Lung microvascular endothelial cell (primary cell): Measurements from ENCODE around the gene ELF3. TPM values are rescaled to one million over a fixed set of nuclear protein-coding genes. Genes with fewer than 3 reads are reported as not detected.
A peak's percentile ranks its signal among the peaks of the same experiment; 100 is the strongest.
"Not testable (repeated sequence)": the region's sequence is repeated elsewhere in the genome, so short reads cannot be mapped to it uniquely, and the experiment has no call there.

Experiments used
- DNase-seq, 2 donors: peaks; one replicate each; pipeline versions ENCODE4 v3.0.0 to v3.0.0-alpha.2; 2010; ENCODE audit warnings: low read depth in 2 of 2
- total RNA-seq: library from RNA; depleted of rRNA; stranded (reverse); fragments of >200 nt; gene quantifications from 2 replicates; pipeline ENCODE4 v1.2.1, GENCODE V29; 2014

Gene ELF3
- total RNA-seq, result under 0.01 TPM in 1 of 2 replicates, not detected in the other

DNA sequence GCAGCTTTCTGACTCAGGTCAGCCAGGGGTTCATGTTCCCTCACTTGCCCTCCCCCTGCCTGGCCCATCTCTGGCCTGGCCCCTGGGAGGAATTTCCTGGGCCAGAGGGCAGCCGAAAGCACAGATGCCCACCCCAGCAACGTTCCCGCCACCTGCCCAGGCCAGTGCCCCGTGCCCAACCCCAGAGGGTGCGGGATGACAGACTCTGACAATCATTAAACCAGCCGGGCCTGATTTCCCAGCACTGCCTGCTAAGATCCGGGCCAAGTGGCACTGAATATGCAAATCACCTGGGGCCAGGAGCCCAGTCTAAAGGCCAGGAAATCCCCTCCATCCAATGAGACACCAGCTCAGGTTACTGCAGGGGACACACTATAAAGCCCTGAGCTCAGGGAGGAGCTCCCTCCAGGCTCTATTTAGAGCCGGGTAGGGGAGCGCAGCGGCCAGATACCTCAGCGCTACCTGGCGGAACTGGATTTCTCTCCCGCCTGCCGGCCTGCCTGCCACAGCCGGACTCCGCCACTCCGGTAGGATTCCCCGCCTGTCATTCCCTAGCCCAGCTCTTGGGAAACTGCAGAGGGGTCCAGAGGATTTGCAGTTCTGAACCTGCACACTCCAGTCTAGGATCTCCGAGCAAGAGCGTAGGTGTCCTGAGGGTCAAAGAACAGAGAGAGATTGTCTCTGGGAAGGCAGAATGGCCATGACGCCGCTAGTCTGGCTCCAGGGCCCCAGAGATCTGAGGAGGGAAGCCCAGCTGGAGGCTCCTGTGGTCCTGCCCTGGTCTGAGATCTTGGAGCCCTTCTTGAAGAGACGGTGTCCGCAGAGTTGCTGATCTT is at the start of gene ELF3:
Gene ELF3, plus strand, starts transcription at position 408 of the 836 bp plus-strand sequence. CDS start 550 bp downstream, outside the sequence.
- no peak for DNase-seq

DNA sequence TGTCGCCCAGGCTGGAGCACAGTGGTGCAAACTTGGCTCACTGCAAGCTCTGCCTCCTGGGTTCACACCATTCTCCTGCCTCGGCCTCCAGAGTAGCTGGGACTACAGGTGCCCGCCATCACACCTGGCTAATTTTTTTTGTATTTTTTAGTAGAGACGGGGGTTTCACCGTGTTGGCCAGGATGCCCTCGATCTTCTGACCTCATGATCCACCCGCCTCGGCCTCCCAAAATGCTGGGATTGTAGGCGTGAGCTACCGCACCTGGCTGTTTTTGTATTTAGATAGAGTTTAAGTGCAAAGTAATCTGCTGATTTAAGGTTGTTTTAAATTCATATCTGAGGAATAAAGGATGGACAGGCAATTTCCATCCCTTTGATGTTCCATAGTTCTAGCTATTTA is 48.0 kb upstream of the ELF3 start:
- DNase-seq, result not testable (repeated sequence)

DNA sequence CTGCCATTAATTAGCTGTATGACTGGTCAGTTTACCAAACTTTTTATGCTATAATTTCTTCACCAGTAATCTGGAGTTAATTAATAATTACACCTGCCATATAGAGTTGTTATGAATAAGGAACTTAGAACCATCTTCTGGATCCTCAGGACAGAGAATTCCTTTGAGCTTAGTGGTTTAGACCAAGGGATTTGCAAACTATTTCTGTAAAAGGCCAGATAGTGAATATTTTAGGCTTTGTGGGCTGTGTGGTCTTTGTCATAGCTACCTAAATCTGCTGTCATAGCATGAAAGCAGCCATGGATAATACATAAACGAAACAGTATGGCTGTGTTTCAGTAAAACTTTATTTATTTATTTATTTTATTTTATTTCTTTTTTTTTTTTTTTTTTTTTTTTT is 46.1 kb upstream of the ELF3 start:
- DNase-seq, result no peak

DNA sequence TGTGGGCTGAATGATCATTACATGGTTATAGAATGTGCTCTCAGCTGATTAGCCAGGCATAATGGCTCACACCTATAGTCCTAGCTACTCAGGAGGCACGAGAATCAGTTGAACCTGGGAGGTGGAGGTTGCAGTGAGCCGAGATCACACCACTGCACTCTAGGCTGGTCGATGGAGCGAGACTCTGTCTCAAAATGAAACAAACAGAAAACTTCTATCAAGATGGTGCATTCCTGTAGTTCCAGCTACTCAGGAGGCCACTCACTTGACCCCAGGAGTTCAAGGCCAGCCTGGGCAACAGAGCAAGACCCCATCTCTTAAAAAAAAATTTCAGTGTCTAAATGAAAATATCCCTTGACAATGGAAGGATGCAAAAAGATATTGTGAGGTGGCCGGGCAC is 44.2 kb upstream of the ELF3 start:
- DNase-seq, result no peak

DNA sequence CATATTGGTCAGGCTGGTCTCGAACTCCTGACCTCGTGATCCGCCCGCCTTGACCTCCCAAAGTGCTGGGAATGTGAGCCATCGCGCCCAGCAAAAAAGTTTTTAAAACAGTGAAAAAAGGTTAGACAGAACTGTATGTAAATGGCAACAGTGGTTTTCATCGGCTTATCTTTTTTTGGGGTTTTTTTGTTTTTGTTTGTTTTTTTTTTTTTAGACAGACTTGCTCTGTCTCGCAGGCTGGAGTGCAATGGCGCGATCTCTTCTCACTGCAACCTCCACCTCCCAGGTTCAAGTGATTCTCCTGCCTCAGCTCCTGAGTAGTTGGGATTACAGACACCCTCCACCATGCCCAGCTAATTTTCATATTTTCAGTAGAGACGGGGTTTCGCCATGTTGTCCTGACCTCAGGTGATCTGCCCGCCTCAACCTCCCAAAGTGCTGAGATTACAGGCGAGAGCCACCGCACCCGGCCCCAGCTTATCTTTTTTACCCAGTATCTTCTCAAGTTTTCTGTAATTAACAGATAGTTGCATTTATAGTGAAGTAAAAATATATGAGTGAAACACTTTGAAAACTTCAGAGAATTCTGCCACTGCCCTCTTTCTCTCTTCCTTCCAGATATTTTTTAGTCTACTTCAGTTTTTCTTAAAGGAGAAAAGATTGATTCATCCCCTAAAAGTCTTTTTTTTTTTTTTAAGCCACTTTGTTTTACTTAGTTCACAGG is 42.0 kb upstream of the ELF3 start:
- no peak for DNase-seq

DNA sequence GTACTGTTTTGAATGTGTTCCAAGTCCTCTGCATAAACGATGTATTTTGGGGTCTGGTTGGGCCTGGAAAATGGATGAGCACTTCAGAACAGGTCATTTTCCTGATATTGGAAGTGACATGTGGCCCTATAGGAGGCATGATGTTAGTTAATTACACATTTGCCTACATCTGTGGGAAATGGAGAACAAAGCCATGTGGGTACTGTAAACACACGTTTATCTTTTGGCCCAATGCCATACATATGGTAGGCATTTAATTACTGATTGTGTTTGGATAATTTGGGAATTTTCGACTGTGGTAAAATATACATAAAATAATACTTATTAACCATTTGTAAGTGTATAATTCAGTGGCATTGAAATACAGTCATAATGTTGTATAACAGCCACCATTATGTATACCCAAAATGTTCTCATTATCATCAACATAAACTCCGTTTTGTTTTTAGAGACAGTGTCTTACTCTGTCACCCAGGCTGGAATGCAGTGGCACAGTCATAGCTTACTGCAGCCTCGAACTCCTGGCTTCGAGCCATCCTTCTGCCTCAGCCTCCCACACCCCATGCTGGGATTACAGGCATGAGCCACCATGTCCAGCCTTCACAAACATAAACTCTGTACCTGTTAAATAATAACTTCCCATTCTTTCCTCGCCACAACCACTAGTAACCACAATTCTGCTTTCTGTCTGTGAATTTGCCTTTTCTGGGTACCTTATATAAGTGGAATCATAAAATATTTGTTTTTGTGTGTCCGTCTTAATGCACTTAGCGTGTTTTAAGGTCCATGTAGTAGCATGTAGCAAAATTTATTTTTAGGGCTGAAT is 39.8 kb upstream of the ELF3 start:
- no peak for DNase-seq

DNA sequence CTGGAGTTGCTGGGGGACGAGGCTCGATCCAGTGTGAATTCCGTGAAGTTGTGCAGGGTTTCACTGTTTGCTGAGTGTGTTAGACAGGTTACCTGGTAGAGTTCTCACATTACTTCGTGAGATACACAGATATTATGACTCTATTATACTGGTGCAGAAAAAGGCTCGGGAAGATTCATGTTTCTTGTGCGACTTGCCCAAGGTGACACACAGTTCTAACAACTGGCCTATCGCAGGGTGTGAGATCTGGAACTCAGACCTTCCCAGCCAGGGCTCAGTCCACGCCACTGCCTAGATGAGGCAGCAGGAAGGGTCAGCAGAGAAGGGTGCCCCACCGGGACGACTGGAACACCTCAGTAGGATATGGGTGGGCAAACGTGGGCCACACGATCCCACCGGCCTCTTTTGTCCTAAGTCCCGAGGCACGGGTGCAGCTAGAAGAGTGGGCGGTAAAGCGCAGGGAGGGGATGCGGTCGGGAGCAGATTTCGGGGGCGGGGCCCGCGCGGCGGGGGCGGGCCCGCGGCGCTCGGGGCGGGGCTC is 28.2 kb upstream of the ELF3 start:
- peak in 1 of 2 donors; percentile 58 for DNase-seq

DNA sequence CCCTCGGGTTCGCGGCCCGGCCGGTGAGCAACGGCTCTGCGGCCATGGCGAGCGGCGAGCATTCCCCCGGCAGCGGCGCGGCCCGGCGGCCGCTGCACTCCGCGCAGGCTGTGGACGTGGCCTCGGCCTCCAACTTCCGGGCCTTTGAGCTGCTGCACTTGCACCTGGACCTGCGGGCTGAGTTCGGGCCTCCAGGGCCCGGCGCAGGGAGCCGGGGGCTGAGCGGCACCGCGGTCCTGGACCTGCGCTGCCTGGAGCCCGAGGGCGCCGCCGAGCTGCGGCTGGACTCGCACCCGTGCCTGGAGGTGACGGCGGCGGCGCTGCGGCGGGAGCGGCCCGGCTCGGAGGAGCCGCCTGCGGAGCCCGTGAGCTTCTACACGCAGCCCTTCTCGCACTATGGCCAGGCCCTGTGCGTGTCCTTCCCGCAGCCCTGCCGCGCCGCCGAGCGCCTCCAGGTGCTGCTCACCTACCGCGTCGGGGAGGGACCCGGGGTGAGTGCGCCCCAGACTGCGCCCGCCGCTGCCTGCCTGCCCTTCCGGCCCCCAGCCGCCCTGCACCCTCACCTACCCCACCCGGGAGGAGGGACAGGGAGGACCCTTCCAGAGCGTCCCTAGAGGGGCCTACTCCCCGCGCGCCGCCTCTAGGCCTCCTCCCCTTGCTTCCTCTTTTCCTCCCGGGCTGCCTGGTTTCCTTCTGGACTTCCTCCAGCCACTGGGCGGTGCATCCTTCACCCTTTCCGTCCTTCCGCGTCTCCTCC is 27.6 kb upstream of the ELF3 start, which contains the start of gene RNPEP:
Gene RNPEP, plus strand, starts transcription at position 26 of the 757 bp plus-strand sequence. Its CDS starts 19 bp downstream, at position 45.
- peak; percentile 31 to 54 for DNase-seq

DNA sequence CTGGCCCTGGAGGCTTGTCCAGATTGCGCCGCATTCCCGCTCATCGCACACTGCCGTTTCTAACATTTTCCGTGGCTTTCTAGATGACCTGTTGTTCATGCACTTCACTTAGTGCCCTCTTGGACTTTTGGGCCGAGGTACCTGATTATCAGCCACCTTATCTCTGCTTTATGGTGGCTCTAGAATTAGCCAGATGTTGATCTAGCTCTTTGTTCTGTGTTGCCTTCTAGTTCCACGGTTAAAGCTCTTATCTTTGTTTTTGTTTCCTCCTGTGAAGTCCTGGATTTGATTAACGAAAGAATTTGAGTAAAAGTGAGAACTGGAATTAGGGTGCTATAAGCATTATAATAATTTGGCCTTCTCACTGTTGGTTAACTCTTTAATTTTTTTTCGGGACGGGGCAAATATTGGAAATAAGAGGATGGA is 27.0 kb upstream of the ELF3 start:
- no peak for DNase-seq

DNA sequence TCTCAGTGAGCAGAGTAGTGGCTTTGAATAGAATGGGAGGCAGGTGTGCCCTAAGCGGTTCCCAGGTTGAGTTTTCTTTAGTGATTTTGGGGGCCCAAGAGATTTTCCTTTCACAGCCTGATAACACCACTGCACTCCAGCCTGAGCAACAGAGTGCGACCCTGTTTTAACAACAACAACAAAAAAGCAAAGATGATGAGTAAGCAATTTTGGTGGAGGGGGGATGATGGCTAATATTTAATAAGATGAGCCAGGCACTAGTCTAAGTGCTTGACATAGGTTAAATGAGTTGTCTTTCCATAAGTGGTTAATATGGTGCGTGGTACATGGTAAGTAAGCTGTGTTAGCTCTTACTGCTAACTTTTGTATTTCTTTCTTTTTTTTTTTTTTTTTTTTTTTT is 25.9 kb upstream of the ELF3 start:
- DNase-seq, result no peak

DNA sequence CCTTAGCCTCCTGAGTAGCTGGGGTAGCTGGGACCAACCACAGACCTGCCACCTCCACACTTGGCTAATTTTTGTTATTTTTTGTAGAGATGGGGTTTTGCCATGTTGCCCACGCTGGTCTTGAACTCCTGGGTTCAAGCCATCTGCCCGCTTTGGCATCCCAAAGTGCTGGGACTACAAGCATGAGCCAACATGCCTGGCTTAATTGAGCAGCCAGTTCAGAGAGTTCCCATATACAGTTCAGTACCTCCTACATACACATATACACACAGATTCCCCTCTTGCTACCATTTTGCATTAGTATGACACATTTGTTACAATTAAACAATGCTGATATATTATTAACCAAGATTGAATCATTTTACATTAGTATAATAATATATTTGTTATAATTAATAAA is 25.0 kb upstream of the ELF3 start:
- no peak for DNase-seq

DNA sequence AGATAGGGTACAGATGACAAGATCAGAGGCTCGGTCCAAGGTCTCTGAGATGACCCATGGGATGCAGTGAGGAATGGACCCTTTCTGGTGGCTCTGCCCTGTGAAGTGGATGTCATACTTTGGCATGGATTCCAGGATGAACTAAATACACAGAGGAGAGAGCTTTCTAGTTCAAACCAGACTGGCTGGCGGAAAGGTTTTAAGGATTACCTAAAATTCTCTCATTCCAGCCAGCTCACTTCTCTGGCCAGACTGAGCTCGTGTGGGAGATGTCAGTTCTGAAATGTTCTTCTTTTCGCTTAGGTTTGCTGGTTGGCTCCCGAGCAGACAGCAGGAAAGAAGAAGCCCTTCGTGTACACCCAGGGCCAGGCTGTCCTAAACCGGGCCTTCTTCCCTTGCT is 21.8 kb upstream of the ELF3 start:
- DNase-seq, result no peak

DNA sequence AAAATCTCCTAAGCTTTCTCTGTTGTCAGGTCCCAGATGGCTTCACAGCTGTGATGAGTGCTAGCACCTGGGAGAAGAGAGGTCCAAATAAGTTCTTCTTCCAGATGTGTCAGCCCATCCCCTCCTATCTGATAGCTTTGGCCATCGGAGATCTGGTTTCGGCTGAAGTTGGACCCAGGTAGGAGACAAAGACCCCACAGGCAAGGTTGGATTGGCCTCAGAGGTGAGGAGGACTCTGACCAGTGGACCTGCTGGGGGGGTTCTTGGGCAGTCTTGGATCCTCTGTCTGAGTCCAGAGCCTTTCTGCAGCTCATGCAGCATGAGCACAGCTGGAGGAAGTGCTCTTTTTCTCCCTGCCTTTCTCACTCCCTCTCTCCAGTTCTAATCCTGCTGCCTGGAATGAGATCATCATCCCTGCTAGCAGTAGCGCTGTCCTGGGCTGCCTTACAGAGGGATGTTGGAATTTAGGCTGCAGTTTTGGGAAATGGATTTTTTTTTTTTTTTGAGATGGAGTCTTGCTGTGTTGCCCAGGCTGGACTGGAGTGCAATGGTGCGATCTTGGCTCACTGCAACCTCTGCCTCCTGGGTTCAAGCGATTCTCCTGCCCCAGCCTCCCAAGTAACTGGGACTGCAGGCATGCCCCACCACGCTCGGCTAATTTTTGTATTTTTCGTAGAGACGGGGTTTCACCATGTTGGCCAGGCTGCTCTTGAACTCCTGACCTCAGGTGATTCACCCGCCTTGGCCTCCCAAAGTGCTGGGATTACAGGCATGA is 20.8 kb upstream of the ELF3 start:
- no peak for DNase-seq

DNA sequence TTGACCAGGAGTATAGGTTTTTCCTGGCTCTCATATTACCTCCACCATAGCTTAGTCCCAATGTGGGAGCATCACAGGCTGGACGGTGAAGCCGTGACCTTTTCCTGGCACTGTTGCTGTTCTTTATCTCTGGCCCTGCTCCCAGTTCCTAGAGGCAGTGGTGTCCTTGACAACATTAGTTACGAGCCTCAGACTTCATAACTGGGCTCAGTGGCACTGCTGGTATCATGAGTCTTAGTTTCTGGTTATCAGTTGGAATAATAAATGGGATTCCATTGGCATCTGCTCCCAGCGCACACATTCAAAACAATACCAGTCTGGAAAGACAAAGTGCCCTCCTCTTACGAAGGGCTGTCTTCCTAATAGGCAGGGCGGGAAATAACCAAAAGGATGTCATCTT is 20.0 kb upstream of the ELF3 start:
- DNase-seq, result peak in 1 of 2 donors; percentile 62

DNA sequence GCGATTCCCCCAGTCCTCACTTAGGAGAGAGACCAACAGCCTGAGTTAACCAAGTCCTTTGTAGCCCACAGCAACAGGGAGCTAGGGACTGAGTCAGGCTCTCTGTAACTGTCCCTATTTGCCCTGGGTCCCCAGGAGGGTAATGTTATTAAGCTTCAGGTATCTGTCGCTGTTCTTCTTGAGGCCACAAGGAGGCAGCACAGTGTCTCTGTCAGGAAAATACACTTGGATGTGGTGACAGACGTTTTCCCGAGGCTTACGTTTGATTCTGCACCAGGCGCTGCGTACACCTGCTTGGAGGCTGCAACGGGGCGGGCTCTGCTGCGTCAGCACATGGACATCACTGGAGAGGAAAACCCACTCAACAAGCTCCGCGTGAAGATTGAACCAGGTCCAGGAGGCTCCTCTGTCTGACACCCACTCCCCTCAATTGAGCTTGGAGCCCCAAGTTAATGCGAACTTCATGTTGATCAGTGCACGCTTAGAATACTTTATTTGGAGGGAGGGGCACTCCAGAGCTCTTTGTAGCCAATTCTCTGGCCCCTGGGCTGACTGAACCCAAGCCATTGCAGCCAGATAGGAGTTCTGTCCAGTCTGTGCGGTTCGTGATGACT is 10.7 kb upstream of the ELF3 start:
- peak; percentile 57 to 77 for DNase-seq

DNA sequence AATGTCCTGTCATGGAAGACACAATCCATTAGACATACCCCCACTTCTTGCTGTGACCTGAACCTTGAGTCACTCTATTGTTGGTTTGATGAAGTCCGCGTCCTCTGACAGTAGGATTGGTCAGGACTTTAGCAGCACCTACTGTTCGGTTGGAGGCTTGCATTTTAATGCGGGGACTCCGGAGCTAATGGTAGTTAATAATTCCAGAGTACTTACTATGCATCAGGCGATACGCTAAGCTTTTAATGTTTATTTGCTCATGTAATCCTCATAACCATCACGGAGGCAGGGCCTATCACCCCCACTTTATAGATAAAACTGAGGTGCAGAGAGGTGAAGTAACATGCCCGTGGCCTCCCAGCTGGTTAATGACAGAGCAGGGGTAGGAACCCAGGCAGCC is 7.9 kb upstream of the ELF3 start:
- DNase-seq, result no peak

DNA sequence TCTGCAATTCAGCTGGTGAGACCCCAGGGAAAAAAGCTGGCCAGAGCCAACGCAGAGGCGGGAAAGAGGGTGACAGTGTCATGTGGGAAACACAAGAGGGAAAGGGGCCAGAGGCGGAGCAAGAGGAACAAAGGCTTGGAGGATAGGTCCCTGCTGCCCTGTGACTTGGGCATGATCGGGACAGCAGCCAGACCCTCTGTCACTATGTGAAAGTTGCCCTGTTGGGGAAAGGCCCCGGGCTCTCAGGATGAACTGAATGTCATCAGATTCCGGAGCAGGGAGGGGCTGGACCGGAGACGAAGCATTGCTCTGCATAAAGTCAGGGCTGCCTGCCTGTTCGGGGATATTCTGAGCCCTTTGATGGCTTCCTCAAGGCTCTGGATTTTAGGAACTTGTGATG is 5.7 kb upstream of the ELF3 start:
- DNase-seq, result no peak

DNA sequence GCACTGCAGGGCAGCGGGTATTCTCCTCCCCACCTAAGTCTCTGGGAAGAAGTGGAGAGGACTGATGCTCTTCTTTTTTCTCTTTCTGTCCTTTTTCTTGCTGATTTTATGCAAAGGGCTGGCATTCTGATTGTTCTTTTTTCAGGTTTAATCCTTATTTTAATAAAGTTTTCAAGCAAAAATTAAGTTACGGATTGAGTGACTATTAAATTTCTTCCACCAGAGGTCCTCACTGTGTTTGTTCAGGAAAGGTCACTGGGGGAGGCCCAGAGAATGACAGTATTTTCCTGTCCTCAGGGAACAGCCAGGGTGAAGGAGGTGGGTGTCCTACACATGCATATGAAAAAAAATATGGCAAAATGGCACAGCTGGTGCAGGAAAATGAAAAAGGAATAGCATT is 4.4 kb upstream of the ELF3 start:
- peak; percentile 43 to 55 for DNase-seq

DNA sequence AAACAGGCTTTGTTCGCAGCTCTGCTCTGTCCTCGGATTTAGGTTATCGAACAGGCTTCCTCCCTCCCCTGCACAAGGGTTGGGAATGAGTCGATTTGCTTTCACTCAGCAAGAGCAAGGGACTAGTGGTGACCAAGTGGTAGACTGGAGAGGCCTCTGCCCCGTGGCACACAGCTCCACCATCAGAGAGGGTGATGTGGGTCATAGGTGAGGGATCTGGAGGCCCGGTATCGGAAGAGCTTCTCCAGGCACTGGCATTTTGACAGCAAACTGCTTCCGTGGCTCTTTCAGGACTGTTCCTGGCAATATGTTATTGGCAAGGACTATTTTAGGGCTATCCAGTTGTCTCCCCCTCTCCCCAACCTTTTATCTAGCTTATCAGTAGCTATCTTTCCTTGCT is 3.1 kb upstream of the ELF3 start:
- no peak for DNase-seq
